GM19438 (cell line): ENCODE measurements around the gene VSIG10L.

Experiments used
- ATAC-seq: cut with Tn5 transposase; IDR thresholded peaks from one replicate; pipeline ENCODE4 v1.9.1; 2021; ENCODE audit warnings: low read depth; ENCODE audit not compliant: unreplicated experiment

Gene VSIG10L

DNA sequence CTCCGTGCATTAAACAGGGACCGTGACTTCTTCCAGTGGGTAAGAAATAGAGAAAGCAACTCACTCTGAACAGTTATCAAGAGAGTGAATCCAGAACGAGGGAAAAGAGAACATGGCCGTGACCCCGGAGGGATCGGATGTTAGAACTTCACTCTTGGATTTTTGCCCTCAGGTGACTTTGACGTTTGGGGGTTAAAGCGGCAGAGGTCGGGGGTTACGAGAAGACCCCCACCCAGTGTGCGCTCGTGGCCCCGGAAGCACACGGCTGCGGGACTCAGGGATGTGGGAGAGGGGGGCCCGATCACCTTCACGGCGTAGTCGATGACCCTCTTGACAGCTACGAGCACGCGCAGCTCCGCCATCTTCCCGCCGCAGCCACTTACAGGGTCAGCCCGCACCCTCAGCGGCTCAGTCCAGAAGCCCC is 24.0 kb upstream of the VSIG10L start, which contains the start of gene ETFB:
ETFB (minus strand) TSS at position 424 of the 424 bp plus-strand sequence; CDS start at position 362, 62 bp downstream.
- ATAC-seq: no peak

DNA sequence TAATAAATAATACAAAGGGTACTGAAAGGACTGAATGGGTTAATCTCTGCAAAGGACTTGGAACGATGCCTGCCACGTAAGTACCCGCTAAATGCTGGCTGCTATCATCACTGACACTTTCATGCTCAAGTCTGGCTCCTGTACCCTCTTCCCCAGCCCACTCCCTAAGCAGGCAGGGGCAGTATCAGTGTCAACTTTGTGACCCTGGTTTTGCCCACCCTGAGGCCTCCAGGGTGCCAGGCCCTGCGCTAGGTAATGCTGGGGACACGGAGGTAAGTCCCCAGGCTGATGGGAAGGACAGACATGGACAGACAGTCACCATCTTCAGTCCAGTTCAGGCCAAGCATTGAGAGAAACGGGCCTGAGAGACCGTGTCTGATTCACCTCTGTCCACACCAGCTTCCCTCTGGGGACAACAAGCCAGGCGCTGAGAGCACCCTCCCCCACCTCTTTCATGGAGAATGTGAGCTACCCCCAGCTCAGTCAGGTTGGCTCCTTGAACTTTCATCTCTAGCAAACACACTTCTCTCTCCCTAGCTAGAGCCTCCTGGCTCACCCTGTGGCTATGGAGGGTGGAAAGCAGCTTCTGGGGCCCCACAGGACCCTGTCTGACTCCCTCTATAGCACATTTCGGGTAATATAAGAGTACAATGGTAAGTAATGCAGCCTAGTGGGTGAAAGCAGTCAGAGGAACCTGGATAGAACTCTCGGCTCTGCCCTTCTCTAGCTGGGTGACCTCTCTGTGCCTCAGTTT is 23.4 kb upstream of the VSIG10L start:
- ATAC-seq: no peak

DNA sequence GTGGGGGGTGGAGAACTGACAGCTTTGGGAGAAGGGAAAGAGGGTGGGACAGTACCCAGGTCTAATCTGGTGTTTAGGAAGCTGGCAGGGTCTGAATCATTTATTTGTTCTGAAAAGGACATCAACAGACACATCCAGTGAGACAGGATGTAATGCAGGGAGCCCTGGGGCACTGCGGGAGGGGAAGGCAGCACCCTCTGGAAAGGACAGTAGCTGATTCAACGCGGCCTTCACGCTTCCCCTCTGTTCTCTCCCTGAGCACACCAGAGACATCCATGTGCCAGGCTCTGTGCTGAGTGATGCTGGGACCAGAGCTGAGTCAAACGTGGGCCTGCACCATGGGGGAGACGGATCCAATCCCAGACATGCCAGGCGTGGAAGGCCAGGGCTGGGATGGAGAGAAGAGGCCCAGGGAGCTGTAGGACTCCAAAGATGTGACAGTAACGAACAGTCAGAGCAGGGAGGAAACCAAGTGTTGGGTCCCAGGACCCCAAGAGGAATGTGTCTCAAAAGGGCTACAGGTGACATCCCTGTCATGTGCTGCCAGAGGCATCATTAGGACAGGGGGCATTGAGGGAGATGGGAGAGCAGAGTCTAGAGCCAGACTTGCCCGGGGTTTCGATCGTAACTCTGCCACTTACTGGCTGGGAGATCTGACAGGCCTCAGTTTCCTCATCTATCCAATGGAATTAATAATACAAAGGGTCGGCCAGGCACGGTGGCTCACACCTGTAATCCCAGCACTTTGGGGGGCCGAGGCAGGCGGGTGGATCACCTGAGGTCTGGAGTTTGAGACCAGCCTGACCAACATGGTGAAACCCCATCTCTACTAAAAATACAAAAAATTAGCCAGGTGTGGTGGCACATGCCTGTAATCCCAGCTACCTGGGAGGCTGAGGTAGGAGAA is 22.5 kb upstream of the VSIG10L start:
- ATAC-seq: no peak

DNA sequence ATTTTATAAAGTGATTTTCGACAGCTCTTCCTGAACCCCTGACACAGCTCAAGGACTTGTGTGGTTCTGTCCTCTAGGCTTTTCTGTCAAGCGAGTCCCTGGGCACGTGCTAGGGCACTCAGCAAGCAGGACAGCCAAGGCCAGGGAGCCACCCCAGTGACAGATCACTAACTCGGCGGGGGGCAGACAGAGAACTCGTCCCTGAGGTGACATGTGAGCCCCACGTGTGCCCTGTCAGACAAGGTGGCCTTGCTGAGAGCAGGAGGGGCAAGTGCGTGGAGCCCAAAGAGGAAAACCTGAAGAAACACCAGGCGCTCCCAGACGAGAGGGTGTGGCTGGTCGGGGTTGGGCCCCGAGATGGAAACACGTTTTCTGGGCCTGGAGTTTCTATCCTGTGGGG is 19.3 kb upstream of the VSIG10L start:
- no peak for ATAC-seq

DNA sequence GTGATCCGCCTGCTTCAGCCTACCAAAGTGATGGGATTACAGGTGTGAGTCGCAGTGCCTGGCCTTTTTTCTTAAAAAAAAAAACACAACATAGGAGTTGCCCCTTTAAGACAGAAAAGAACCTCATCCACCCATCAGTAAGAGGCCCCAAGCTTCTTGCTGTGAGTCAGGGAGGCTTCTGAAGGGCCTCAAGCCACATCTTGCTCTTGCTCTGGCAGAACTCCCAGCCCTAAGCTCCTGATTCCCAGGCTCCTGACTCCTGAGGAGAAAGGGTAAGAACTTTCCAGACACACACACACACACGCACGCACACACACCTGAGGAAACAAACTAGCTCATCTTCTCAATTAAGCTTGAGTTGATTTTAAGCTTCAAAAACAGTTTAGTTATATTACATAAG is 17.4 kb upstream of the VSIG10L start:
- ATAC-seq: no peak

DNA sequence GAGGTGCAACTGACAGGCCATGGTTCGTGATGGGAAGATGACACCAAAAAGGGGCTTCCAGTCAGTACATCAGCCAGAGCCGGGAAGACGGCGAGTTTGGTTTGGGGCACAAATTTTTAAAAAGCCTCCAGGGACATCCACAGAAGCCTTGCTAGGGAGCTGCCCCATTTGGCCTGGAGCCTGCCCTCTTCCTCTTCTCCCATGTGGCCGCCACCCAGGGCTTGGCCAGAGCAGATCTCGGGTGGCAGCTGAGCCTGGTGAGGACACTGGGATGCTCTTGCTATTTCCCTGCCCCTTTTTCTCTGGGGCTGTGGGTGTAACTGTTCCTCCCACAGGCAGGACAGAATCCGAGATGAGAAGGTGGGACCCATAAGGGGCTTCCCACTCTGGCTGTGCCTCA is 16.0 kb upstream of the VSIG10L start:
- ATAC-seq: no peak

DNA sequence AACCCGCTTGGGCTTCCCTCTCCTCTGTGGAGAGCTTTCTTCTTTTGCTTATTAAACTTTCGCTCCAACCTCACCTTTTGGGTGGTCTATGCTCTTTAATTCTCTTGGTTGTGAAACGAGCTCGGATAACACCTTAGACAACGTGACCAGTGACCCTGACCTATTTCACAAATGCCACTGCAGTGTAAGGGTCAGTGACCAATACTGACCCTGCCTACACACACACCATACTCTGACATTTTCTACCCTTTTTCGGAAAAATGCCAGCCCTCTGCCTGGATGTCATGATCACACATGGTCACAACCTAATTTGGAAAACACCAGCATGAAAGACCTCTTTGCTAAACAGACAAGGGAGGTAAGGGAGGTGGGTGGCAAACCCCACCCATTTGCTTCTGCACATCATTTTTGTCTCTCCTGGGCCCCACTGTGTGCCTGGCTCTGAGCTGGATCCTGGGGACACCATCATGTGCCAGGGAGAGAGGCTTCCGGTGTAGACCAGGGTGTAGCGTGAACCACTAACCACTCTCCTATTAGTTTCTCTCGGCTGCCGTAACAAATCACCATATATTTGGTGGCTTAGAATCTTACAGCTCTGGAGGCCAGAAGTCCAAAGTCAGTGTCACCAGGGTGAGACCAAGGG is 14.3 kb upstream of the VSIG10L start:
- ATAC-seq: no peak

DNA sequence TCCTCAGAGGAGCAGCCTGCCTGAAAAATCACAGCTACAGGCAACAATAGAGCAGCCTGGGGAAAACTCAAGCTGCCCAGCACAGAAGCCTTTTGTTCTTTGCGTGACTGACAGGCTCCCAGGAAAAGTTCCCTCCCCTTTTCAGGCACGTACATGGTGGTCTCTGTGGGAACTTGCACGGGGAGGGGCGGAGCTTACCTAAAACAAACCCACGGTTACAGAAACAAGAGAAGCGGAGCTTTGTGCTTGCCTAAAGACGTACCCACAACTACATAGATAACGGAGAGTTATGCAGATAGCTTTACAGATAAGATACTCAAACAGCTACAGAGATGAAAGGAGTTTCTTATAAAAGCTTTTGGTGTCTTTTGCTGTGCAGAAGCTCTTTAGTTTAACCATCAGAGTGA is 12.8 kb upstream of the VSIG10L start:
- ATAC-seq: no peak

DNA sequence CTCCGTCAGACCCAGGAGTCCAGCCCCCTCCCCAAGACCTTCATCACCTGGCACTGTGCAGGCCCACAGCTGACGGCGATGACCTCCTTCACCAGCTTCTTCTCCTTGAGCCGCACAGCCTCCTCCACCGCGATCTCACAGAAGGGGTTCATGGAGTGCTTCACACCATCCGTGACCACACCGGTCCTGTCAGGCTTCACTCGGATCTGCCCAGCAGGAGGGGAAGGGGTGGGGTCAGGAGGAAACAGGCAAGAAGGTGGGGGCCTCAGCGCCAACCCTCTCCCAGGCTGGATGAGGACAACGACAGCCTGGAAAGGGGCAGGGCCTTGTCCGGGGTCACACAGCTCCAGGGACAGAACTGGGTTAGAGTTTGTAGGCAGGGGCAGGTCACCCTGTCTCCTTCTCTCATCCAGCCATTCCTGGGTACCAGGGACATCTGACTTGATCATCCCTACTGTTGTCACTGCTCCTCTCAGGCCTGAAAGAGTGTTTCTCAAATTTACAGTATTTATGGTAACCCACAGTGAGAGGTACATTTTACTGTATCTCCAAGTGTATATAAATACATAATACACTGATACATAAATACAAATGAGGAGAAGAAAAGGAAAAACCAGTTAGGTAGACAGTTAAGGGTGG is 12.3 kb upstream of the VSIG10L start:
- no peak for ATAC-seq

DNA sequence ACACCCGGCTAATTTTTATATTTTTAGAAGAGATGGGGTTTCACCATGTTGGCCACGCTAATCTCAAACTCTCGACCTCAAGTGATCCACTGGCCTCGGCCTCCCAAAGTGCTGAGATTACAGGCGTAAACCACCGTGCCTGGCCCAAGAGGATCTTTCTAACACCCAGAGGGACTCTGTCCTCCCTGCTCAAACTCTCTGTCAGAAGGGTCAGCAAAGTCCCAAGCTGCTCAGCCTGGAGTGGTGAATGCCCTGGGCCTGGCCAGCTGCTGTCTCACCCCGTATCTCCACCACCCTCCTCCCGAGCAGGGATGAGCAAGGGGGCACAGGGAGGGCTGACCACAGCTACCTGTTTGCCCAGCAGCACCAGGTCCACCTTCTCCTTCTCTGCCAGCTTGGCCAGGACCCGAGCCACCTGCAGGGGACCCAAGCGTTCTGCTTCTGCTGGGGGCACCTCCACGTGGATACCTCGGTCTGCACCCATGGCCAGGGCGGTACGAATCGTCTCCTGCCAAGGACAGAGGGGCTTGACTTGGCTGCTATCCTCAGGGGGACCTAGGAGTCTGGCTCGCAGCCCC is 10.9 kb upstream of the VSIG10L start:
- ATAC-seq: no peak

DNA sequence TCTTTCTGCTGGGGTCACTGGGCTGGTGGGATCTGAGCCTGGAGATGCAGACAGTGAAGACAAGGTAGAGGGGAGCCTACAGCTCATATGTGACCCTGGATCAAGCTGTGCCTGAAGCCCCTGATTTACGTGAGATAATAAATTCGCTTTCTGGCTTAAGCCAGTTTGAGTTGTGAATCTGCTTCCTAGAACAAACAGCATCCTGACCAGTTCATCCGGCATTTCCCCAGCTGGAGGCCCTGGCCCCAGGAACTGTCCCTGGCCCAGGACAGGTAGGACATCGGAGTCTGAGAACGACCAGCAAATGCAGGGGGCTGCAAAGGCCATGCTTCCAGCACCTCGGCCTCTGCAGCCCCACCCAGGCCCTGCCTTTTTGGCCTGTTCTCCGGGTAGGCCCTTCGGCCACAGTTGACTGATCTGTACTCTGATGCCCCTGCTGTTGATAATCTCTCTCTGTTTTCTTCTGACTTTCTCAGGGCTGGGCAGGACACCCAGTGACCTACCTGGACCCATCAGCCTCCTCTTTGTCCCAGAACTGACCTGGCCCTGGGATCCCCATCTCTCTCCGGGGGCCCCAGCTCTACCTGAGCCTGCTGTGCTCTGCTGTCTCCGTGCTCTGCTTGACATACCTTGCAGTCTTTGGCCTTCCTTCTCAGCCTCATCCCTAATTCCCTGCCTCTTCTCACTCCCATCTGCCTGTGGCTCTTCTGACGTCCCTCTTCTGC is 9.5 kb upstream of the VSIG10L start:
- ATAC-seq: no peak

DNA sequence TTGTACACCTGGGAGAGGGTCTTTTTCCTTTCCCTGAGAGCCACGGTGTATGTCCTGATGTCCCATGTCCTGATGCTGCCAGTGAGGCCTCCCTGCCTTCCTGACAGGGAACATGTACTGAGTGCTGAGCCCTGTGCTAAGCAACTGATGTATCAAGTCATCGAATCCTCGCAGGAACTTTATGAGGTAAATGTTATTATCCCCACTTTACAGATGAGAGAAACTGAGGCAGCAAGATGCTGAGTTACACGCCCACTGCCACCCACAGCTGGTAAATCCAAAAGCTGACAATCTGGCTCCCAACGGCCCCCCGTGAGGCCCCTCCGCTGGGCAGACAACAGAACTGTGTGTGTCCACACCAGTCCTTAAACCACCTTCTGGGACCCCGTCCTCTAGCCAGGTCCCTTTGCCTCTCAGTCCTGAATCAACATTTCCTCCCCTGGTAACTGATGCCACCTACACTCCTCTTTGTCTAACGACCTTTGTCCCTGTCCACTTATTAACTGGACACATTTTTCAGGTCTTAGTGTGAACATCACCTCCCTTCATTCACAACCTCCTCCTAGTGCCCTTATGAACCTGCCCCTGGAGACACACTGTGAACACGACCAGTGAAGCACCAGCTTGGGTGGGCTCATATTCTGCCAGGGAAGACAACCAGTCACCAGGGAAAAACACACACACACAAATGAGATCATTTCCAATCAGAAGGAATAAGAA is 5.4 kb upstream of the VSIG10L start:
- no peak for ATAC-seq

DNA sequence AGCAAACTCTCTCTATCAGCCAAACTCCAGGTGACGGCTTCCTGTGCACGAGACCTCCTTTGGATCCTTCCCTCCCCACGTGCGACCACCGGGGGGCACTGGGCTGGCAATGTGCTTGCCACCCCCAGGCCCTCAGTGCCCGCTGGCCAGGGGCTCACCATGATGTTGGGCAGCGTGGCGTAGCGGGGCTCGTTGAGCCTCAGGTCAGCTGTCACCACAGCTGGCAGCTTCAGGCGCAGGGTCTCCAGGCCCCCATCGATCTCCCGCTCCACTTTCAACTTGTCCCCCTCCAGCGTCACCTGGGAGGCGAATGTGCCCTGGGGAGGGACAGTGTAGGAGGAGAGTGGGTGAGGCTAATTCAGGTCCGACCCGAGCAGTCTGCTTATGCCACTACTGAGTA is 4.8 kb upstream of the VSIG10L start:
- ATAC-seq: no peak

DNA sequence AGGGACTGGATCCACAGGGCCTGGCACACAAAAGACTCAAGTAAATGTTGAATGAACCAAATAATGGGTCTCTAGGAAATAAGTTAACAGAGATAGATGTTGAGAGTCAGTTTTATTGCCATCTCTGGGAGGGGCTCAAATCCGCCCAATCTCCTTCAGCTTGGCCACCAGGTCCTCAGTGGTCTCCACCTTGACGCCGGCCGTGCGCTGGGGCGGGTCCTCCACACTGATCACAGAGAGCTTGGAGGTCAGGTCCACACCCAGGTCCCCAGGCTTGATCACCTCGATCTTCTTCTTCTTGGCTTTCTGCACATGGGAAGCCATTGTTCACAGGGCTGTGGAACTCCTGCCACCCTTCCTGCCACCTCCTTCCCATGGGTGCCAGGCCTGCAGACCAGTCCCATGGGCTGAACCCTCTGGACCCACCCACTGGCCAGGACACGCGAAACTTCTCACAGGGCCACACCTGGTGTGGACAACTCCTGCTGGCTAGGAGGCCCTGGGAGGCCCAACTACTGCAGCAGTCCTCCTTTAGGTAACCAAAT is 3.2 kb upstream of the VSIG10L start:
- ATAC-seq: no peak

DNA sequence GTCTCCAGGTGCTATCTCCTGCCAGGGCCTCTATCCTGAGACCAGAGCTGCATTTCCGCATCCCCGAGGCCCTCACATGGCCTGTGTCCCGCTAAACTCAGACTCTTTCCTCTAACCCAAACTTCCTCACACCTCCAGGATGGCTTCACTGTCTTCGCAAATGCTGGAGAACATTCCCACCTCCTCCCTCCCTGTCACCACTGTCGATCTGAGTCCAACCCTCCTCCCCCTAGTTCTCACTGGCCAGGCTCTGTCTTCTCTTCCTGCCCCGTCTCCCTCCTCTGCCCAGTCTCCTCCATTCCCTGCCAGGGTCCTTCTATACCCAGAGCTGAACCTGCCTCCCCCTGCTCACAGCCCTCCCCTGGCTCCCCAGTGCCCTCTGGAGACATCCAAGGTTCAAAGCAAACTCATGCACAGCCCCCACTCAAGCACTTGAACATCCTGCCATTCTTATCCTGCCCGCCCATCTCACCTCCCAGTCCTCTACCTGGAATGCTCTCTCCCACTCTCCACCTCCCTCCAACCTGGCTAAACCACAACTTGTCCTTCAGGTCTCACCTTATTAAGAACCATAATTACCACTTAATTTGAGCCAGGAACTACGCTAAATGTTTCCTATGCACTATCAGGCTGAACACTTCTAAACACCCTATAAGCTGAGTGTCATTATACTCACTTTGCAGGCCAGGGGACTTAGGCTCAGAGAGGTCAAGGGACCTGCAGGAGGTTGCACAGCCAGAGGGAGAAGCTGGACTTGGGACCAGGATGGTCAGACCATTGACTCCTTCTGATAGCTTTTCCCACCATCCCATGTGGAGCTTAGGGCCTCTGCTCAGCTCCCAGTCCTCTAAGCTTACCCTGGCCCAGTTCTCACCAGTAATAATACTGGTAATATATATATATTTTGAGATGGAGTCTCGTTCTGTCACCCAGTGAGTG is 961 bp upstream of the VSIG10L start:
- no peak for ATAC-seq

DNA sequence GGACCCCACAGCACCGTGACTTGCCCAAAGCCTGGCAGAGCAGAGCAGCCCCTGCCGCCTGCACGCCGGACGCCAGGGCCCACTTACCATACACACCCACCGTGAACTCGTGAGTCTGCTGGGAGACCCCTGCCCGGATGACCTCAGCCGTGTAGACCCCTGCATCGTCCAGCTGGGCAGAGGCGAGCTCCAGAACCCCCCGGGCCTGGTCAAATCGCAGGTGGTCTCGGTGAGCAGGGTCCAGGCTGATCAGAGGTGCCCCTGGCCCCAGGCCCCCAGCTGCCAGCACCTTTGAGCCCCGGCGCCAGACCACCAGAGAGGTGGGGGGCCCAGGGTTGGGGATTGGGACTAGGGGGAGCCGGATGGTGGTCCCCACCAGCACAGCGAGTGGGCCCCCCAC is 873 bp downstream of the VSIG10L start:
- ATAC-seq: no peak

DNA sequence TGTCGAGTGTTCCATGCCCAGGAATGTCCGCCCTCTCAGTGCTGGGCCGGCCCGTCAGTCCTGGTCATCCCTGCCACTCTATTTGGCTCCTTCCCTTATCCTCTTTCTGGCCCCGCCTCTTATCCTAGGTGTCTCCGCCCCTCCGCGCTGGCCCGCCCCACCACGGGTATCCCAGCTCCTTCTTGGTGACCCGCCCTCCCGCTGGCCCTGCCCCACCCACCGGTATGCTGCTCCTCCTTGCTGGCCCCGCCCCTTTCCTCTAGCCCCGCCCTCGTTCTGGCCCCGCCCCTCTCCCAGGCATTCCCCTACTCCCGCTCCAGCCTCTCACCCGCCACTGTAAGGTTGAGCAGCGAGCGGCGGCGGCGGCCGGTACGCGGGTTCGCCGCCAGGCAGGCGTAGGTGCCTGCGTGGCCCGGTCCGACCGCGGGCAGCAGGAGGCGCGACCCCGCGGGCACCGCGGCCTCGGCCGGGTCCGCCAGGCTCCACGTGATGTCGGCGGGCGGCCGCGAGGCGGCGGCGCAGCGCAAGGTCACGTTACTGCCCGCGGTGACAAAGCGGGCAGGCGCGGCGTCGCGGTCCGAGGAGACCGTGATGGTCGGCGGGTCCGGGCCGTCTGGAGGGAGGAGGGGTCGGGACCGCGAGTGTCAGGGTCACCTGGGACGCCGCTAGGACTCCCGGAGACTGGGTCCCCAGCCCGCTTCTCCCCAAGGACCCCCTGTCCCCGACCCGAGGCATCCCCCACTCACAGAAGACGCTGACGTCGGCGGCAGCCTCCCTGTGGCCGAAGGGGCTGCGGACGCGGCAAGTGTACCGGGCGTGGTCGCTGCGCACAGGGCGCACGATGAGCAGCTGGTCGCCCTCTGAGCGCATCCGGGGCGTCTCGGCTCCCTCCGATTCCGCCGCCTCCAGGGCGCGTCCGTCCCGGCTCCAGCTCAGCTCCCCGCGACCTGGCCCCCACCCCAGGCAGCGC is 2.0 kb downstream of the VSIG10L start:
- peak; percentile 59 for ATAC-seq
